Measurements from ENCODE around the gene GTF3C2. TPM values are rescaled to one million over a fixed set of nuclear protein-coding genes. Genes with fewer than 3 reads are reported as not detected.

GTF3C2 gene
- total and polyA plus RNA-seq, 10 of the 15 experiments (the other 5 are each of a cell fraction or from before 2014, with no cell fraction given): 45.9 to 105 (median 80.3) TPM

- Histone ChIP-seq H3K27ac (ENCODE audit: control insufficient read depth, insufficient read depth) (no peak overlapping the region), H3K36me3 (ENCODE audit: control insufficient read depth in 2 of 2, insufficient read depth in 2 of 2, low read length in 1 of 2) (peaks cover 0 to 6% of the 10 kb centered on the region in 2 experiments; a peak in 2 of 4 replicates), H3K4me3 (no peak overlapping the region), H3K4me2 (ENCODE audit: control insufficient read depth, insufficient read depth) (no peak overlapping the region), H3K4me1 (ENCODE audit: control insufficient read depth, insufficient read depth, low read length) (no peaks in the 10 kb centered on the region), H3K79me2 (ENCODE audit: control insufficient read depth, insufficient read depth, low read length) (no peaks in the 10 kb centered on the region), H3K9me3 (replicated peaks; ENCODE audit: control insufficient read depth, insufficient read depth, low read length) (no peaks in the 10 kb centered on the region), H4K20me1 (ENCODE audit: control insufficient read depth, insufficient read depth) (no peaks in the 10 kb centered on the region), H2AFZ (ENCODE audit: control insufficient read depth, low read depth, low read length) (no peak overlapping the region), H3K9ac (ENCODE audit: control insufficient read depth, insufficient read depth, low read length) (no peak overlapping the region), H3K27me3 (replicated peaks in 1 of 2; ENCODE audit: control insufficient read depth in 2 of 2, insufficient read depth in 2 of 2, low read length in 1 of 2) (no peaks in the 10 kb centered on the region)
- ChIA-PET RAD21 (ENCODE audit: unreplicated experiment) (no interaction called here), POLR2A (no interaction called here), CTCF (interaction anchor here (0.8 to 1.6 kb wide), 2 partner anchors 11 to 34 kb away, joined by 3 to 16 read pairs; no protein-coding TSS in a partner anchor), SMC1A (ENCODE audit: uncharacterized antibody, unreplicated experiment) (interaction anchor here (0.6 to 1.2 kb wide), 3 partner anchors 9 to 487 kb away, joined by 3 to 5 read pairs (median 4); partner anchors contain the start of gene MPV17)
- FAIRE-seq: no peak
- BruUV-seq (replicated peaks): no TSS peak
- in situ Hi-C loops (cut with MboI) (no loop called here), intact Hi-C loops (cut with micrococcal nuclease; ENCODE audit: unreplicated experiment) (no loop called here)
- no peak for ATAC-seq
- WGBS (ENCODE audit: insufficient coverage, insufficient replicate concordance, low lambda C conversion rate, missing lambda C conversion rate): 88% methylated on average over 8 of the region's 8 CpGs
- no peak for DNase-seq (ENCODE audit: low read depth, low spot score)
- TF ChIP-seq CTCF (IDR thresholded peaks at IDR 0.05 in 2 of 3, conservative IDR thresholded peaks at IDR 0.05 in 1 of 3; ENCODE audit: control insufficient read depth in 2 of 3, extremely low read depth in 1 of 3, insufficient read depth in 1 of 3, low read depth in 3 of 3, low read length in 3 of 3): no peak
- no peak for TF ChIP-seq PML (IDR thresholded peaks at IDR 0.05; ENCODE audit: low read length)
- TF ChIP-seq MLLT1 (IDR thresholded peaks at IDR 0.05): no peak
- TF ChIP-seq CHD4 (IDR thresholded peaks at IDR 0.05): no peak
- no peak for TF ChIP-seq SMARCA5 (IDR thresholded peaks at IDR 0.05)
- no peak for TF ChIP-seq CEBPZ (IDR thresholded peaks at IDR 0.05; ENCODE audit: low read depth, low read length)
- TF ChIP-seq NBN (IDR thresholded peaks at IDR 0.05): no peak
- no peak for TF ChIP-seq EZH2 (IDR thresholded peaks at IDR 0.05; ENCODE audit: borderline replicate concordance, control insufficient read depth, low read depth, low read length)
- TF ChIP-seq RFX5 (IDR thresholded peaks at IDR 0.05; ENCODE audit: low read depth, low read length): no peak
- TF ChIP-seq ZNF384 (IDR thresholded peaks at IDR 0.05; ENCODE audit: borderline replicate concordance, low read depth, low read length): no peak
- TF ChIP-seq KAT2A (conservative IDR thresholded peaks at IDR 0.05; ENCODE audit: control insufficient read depth, low read depth, low read length): no peak
- TF ChIP-seq KLF5 (IDR thresholded peaks at IDR 0.05; ENCODE audit: partially characterized antibody): no peak
- no peak for TF ChIP-seq ATF3 (IDR thresholded peaks at IDR 0.05; ENCODE audit: borderline replicate concordance, extremely low read depth, low read depth, low read length)
- no peak for TF ChIP-seq TBL1XR1 (IDR thresholded peaks at IDR 0.05; ENCODE audit: low read depth, low read length)
- no peak for TF ChIP-seq RELA (IDR thresholded peaks at IDR 0.05; ENCODE audit: borderline replicate concordance, partially characterized antibody)
Observed at GRCh38 chr2:27313882-27314645, 42.5 kb downstream of the GTF3C2 start.

All from GM12878 (cell line).